22Rv1 (cell line): Measurements from ENCODE around the gene DYNC1LI2.

Source experiments
- CTCF ChIP-seq: fragments of 450-650 bp; IDR thresholded peaks from 2 replicates; pipeline ENCODE4 v1.5.1; 2017; ENCODE audit warnings: mild to moderate bottlenecking
- ZFX ChIP-seq: fragments of 450-650 bp; IDR thresholded peaks from 2 replicates; pipeline ENCODE4 v1.6.1; 2017; ENCODE audit warnings: antibody characterized with exemption, borderline replicate concordance

GRCh38 chr16:66701516-66701915 is 49.9 kb downstream of the DYNC1LI2 start:
- TF ChIP-seq CTCF (no peak), ZFX (no peak)
